OCI-LY7 (cell line): ENCODE results near the gene COMMD1. TPM values are rescaled to one million over a fixed set of nuclear protein-coding genes. Genes with fewer than 3 reads are reported as not detected.

Source experiments
- BruUV-seq: library from RNA; stranded (reverse); fragments of 400-500 nt; replicated peaks from 2 replicates; lab custom pipeline; 2021; lab: Mats Ljungman, UMichigan
- CTCF ChIA-PET: fragments of 300-600 bp; sonication (Branson Sonifier 250); formaldehyde crosslinking; loops from one replicate; lab custom pipeline; 2022; ENCODE audit warnings: antibody characterized with exemption; ENCODE audit not compliant: unreplicated experiment; lab: Charles Lee
- POLR2A ChIA-PET: fragments of 300-600 bp; sonication (Branson Sonifier 250); formaldehyde crosslinking; loops from one replicate; lab custom pipeline; 2022; ENCODE audit warnings: antibody characterized with exemption; lab: Charles Lee
- DNase-seq: peaks from one replicate; pipeline ENCODE4 v3.0.0-alpha.2; 2015; ENCODE audit warnings: low spot score
- H2AFZ ChIP-seq: fragments of 200-600 bp; sonication (generic), shearing (Covaris generic); 2 replicates; pipeline ENCODE4 v1.6.1; 2014; ENCODE audit warnings: mild to moderate bottlenecking, antibody characterized with exemption, low read length, moderate library complexity
- H3K27ac ChIP-seq: fragments of 200-600 bp; sonication (generic); 2 replicates; pipeline ENCODE4 v1.5.1; 2014; ENCODE audit warnings: mixed run types, low read depth, mild to moderate bottlenecking, moderate library complexity, low read length, inconsistent platforms; ENCODE audit not compliant: poor library complexity, severe bottlenecking
- H3K36me3 ChIP-seq: fragments of 200-600 bp; sonication (generic); 2 replicates; pipeline ENCODE4 v1.6.1; 2014; ENCODE audit warnings: mild to moderate bottlenecking, antibody characterized with exemption, low read length, moderate library complexity, mixed read lengths; ENCODE audit not compliant: insufficient read depth
- H3K4me1 ChIP-seq: fragments of 200-600 bp; sonication (generic); 2 replicates; pipeline ENCODE4 v1.5.1; 2014; ENCODE audit warnings: mild to moderate bottlenecking, low read length; ENCODE audit not compliant: insufficient read depth, poor library complexity, severe bottlenecking
- H3K4me2 ChIP-seq: fragments of 200-600 bp; sonication (generic); 2 replicates; pipeline ENCODE4 v1.6.1; 2014; ENCODE audit warnings: mild to moderate bottlenecking, low read length
- H3K4me3 ChIP-seq: fragments of 200-600 bp; sonication (generic); 2 replicates; pipeline ENCODE4 v1.5.1; 2014; ENCODE audit warnings: mild to moderate bottlenecking, low read depth, low read length; ENCODE audit not compliant: poor library complexity, severe bottlenecking
- H3K79me2 ChIP-seq: fragments of 200-600 bp; sonication (generic); 2 replicates; pipeline ENCODE4 v1.6.1; 2016; ENCODE audit warnings: low read depth, mild to moderate bottlenecking, low read length, moderate library complexity, mixed read lengths; ENCODE audit not compliant: insufficient read depth
- H3K9me2 ChIP-seq: fragments of 200-600 bp; sonication (generic); 2 replicates; pipeline ENCODE4 v1.6.1; 2016; ENCODE audit warnings: mild to moderate bottlenecking, low read length, mixed read lengths; ENCODE audit not compliant: insufficient read depth
- H3K9me3 ChIP-seq: fragments of 200-600 bp; sonication (generic); 2 replicates; pipeline ENCODE4 v1.6.1; 2014; ENCODE audit warnings: mild to moderate bottlenecking, mixed run types, low read length, mixed read lengths
- H4K20me1 ChIP-seq: fragments of 200-600 bp; sonication (generic); 2 replicates; pipeline ENCODE4 v1.6.1; 2014; ENCODE audit warnings: mild to moderate bottlenecking, antibody characterized with exemption, low read length, moderate library complexity, mixed read lengths; ENCODE audit not compliant: insufficient read depth
- CTCF ChIP-seq: fragments of 200-600 bp; sonication (generic); conservative IDR thresholded peaks from 2 replicates; pipeline ENCODE4 v1.5.1; 2014; ENCODE audit warnings: mild to moderate bottlenecking, antibody characterized with exemption, low read length, moderate library complexity, mixed read lengths
- EZH2phosphoT487 ChIP-seq: fragments of 200-600 bp; sonication (generic); IDR thresholded peaks from 2 replicates; pipeline ENCODE4 v1.6.1; 2018; ENCODE audit warnings: low read depth, borderline replicate concordance, mild to moderate bottlenecking, mixed run types, antibody characterized with exemption, low read length, moderate library complexity, mixed read lengths
- intact Hi-C: fragments of 100-400 bp; cut with micrococcal nuclease; formaldehyde crosslinking; loops from one replicate; pipeline ENCODE4 v1.10.0; 2022; ENCODE audit not compliant: unreplicated experiment
- total RNA-seq, 2 experiments: library from RNA; depleted of rRNA in 1 of 2; stranded (reverse); fragments of >200 nt in 1 of 2; shearing (Covaris generic) in 1 of 2; gene quantifications; 2 replicates each; pipeline ENCODE4 v1.2.3, GENCODE V29; 2014 to 2022

COMMD1 gene
- total RNA-seq, 2 experiments from 2014 or later: 22.0 to 22.1 TPM

- Histone ChIP-seq H3K4me1 (no peaks in the 10 kb centered on the region), H3K9me2 (no peaks in the 10 kb centered on the region), H3K36me3 (no peaks in the 10 kb centered on the region), H3K79me2 (no peaks in the 10 kb centered on the region), H3K27ac (no peak overlapping the region), H3K4me3 (no peak overlapping the region), H3K9me3 (no peaks in the 10 kb centered on the region), H4K20me1 (no peaks in the 10 kb centered on the region), H3K4me2 (no peak overlapping the region), H2AFZ (no peak overlapping the region)
- TF ChIP-seq CTCF (no peak), EZH2phosphoT487 (no peak)
- BruUV-seq: no TSS peak
- ChIA-PET POLR2A (interaction anchor here (0.6 to 1.6 kb wide), 2 partner anchors 10 to 51 kb away, joined by 3 to 4 read pairs; no protein-coding TSS in a partner anchor), CTCF (no interaction called here)
- intact Hi-C loops: no loop called here
- DNase-seq: no peak
These were observed 21.3 kb downstream of the COMMD1 start for GRCh38 chr2:61926531-61927477.

GRCh38 chr2:61928826-61929461 lies 23.5 kb downstream of the COMMD1 start:
- Histone ChIP-seq H3K36me3 (no peaks in the 10 kb centered on the region), H3K4me1 (no peaks in the 10 kb centered on the region), H3K9me2 (no peaks in the 10 kb centered on the region), H3K27ac (no peak overlapping the region), H3K4me3 (no peak overlapping the region), H2AFZ (no peak overlapping the region), H3K4me2 (no peak overlapping the region), H4K20me1 (no peaks in the 10 kb centered on the region), H3K9me3 (no peaks in the 10 kb centered on the region), H3K79me2 (no peaks in the 10 kb centered on the region)
- no peak for DNase-seq
- no peak for TF ChIP-seq CTCF
- intact Hi-C loops: no loop called here
- BruUV-seq: no TSS peak
- ChIA-PET POLR2A (interaction anchor here (0.5 to 1.5 kb wide), 5 partner anchors 10 to 1017 kb away, joined by 3 to 5 read pairs (median 3); no protein-coding TSS in a partner anchor), CTCF (no interaction called here)
